HL-60 (cell line): ENCODE data around the gene NAP1L5.

Experiments
- GABPA ChIP-seq: IDR thresholded peaks from 2 replicates; pipeline ENCODE4 v1.6.1; 2012; ENCODE audit warnings: low read depth
- REST ChIP-seq: IDR thresholded peaks from 2 replicates; pipeline ENCODE4 v1.6.1; 2012; ENCODE audit warnings: low read depth; ENCODE audit not compliant: insufficient replicate concordance
- TF ChIP-seq, protein P1 (sequence below): IDR thresholded peaks from one replicate; pipeline ENCODE4 v1.5.1; 2011; ENCODE audit warnings: low read length, control low read depth, inconsistent platforms; ENCODE audit not compliant: insufficient read depth

DNA sequence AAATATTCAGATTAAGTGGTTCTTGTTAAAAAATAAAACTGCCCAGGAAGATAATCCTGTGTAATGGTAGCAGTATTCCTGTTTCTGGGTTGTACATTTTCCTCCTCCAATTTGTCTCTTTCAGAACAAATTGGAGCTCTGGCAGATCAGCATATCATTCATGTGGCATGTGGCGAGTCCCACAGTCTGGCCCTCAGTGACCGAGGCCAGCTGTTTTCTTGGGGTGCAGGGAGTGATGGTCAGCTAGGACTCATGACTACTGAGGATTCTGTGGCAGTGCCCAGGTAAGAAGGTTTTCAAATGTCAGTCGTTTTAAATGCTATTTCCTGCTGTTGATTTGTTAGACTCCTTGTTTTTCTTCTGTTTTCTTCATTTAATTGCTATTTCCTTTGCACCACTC lies 47.9 kb downstream of the NAP1L5 start:
- TF ChIP-seq, protein P1, sequence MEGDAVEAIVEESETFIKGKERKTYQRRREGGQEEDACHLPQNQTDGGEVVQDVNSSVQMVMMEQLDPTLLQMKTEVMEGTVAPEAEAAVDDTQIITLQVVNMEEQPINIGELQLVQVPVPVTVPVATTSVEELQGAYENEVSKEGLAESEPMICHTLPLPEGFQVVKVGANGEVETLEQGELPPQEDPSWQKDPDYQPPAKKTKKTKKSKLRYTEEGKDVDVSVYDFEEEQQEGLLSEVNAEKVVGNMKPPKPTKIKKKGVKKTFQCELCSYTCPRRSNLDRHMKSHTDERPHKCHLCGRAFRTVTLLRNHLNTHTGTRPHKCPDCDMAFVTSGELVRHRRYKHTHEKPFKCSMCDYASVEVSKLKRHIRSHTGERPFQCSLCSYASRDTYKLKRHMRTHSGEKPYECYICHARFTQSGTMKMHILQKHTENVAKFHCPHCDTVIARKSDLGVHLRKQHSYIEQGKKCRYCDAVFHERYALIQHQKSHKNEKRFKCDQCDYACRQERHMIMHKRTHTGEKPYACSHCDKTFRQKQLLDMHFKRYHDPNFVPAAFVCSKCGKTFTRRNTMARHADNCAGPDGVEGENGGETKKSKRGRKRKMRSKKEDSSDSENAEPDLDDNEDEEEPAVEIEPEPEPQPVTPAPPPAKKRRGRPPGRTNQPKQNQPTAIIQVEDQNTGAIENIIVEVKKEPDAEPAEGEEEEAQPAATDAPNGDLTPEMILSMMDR: no peak
- no peak for TF ChIP-seq REST
- TF ChIP-seq GABPA: no peak
